ENCODE results near the gene HBA1.
"Not testable (repeated sequence)": the region's sequence is repeated elsewhere in the genome, so short reads cannot be mapped to it uniquely, and the experiment has no call there.

The HBA1 gene

DNA sequence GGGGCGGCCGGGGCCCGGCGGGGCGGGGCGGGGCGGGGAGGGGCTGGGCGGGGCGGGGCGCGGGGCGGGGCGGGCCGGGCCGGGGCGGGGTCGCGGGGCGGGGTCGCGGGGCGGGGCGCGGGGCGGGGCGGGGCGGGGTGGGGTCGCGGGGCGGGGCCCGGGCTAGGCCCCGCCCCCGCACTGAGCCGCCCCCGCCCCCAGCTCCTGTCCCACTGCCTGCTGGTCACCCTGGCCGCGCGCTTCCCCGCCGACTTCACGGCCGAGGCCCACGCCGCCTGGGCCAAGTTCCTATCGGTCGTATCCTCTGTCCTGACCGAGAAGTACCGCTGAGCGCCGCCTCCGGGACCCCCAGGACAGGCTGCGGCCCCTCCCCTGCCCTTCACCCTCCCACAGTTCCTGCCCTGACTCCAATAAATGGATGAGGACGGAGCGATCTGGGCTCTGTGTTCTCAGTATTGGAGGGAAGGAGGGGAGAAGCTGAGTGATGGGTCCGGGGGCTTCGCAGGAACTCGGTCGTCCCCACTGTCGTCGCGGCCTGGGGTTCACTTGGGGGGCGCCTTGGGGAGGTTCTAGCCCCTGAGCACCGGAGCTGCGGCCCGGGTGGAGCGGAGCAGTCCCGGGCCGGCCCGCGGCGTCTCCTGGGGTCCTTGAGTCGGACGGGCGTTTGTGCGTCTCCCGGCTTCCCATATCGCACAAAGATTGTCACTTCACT is 11.5 kb upstream of the HBA1 start:
- peaks cover 14% of the 10 kb centered on the region for H3K4me1 Mint-ChIP-seq (ENCODE audit: low read depth)
- DNase-seq, result no peak
- no peak overlapping the region for H3K27ac Mint-ChIP-seq
- peak overlapping the region; percentile 27 for H3K4me3 Mint-ChIP-seq
- no peaks in the 10 kb centered on the region for H3K36me3 Mint-ChIP-seq (ENCODE audit: low read depth)
- no peaks in the 10 kb centered on the region for H3K9me3 Mint-ChIP-seq
- H3K27me3 Mint-ChIP-seq, result peaks cover 67% of the 10 kb centered on the region

DNA sequence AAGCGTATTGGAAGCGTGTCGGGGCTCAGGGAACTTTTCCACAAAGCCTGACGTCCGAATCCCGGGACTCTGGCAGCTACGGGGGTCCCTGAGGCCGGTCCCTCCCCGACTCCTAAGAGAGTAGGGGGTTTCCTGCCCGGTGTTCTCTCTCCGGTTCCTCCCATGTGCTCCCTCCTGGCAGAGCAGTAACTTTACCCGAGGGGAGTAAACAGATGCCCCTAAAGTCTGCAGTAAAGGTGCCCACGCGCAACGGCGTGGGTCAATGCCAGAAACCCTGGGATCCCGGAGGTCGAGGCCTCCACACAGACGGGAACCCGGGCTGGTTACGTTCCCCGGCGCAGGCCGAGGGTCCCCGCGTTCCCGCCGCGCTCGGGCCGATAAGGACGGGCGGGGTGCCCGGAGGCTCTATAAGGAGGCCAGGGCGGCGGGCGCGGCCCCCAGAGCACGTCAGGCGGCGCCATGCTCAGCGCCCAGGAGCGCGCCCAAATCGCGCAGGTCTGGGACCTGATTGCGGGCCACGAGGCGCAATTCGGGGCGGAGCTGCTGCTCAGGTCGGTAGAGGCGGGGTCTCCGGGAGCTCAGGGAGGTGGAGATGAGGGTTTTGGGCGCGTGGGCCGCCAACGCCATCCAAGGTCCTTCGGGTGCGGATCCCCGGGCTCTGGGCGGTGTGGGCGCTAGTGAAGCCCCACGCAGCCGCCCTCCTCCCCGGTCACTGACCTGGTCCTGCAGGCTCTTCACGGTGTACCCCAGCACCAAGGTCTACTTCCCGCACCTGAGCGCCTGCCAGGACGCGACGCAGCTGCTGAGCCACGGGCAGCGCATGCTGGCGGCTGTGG is 10.7 kb upstream of the HBA1 start, which contains the start of gene HBM:
Gene HBM, plus strand, starts transcription at position 440 of the 836 bp plus-strand sequence. Its CDS starts 20 bp downstream, at position 460.
- H3K4me1 Mint-ChIP-seq (ENCODE audit: low read depth), result peaks cover 14% of the 10 kb centered on the region
- H3K36me3 Mint-ChIP-seq (ENCODE audit: low read depth), result no peaks in the 10 kb centered on the region
- H3K9me3 Mint-ChIP-seq, result no peaks in the 10 kb centered on the region
- H3K27me3 Mint-ChIP-seq, result peaks cover 73% of the 10 kb centered on the region
- peak within 1 kb of the TSS; percentile 35 for H3K4me3 Mint-ChIP-seq
- DNase-seq, result peak; percentile 52
- H3K27ac Mint-ChIP-seq, result no peak within 1 kb of the TSS

- Mint-ChIP-seq H3K36me3 (ENCODE audit: low read depth) (no peaks in the 10 kb centered on the region), H3K9me3 (no peaks in the 10 kb centered on the region), H3K27me3 (peaks cover 74% of the 10 kb centered on the region), H3K4me3 (no peak overlapping the region), H3K27ac (no peak overlapping the region), H3K4me1 (ENCODE audit: low read depth) (peaks cover 14% of the 10 kb centered on the region)
- no peak for DNase-seq
Measured at GRCh38 chr16:166375-167121, 9.9 kb upstream of the HBA1 start.

GRCh38 chr16:167122-167690 is 9.3 kb upstream of the HBA1 start:
- Mint-ChIP-seq H3K36me3 (ENCODE audit: low read depth) (no peaks in the 10 kb centered on the region), H3K4me1 (ENCODE audit: low read depth) (peaks cover 14% of the 10 kb centered on the region), H3K27me3 (peaks cover 73% of the 10 kb centered on the region), H3K27ac (no peak overlapping the region), H3K9me3 (no peaks in the 10 kb centered on the region), H3K4me3 (no peak overlapping the region)
- no peak for DNase-seq

DNA sequence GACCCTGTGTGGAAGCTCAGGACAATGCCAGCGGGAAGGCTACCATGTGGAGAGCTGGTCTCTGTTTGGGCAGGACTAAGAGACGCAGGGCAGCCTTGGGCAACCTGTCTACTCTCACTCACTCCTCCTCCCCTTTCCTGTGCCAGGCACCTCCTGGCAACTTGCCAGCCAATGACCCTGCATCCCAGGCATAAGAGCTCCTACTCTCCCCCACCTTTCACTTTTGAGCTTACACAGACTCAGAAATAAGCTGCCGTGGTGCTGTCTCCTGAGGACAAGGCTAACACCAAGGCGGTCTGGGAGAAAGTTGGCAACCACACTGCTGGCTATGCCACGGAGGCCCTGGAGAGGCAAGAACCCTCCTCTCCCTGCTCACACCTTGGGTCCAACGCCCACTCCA is 8.1 kb upstream of the HBA1 start:
- H3K27me3 Mint-ChIP-seq, result peaks cover 68% of the 10 kb centered on the region
- H3K4me3 Mint-ChIP-seq, result no peak overlapping the region
- no peak overlapping the region for H3K27ac Mint-ChIP-seq
- H3K4me1 Mint-ChIP-seq (ENCODE audit: low read depth), result peaks cover 15% of the 10 kb centered on the region
- H3K9me3 Mint-ChIP-seq, result no peaks in the 10 kb centered on the region
- no peak for DNase-seq
- H3K36me3 Mint-ChIP-seq (ENCODE audit: low read depth), result no peaks in the 10 kb centered on the region

- Mint-ChIP-seq H3K9me3 (no peaks in the 10 kb centered on the region), H3K27me3 (peaks cover 70% of the 10 kb centered on the region)
Measured at GRCh38 chr16:169014-169413, 7.5 kb upstream of the HBA1 start.

DNA sequence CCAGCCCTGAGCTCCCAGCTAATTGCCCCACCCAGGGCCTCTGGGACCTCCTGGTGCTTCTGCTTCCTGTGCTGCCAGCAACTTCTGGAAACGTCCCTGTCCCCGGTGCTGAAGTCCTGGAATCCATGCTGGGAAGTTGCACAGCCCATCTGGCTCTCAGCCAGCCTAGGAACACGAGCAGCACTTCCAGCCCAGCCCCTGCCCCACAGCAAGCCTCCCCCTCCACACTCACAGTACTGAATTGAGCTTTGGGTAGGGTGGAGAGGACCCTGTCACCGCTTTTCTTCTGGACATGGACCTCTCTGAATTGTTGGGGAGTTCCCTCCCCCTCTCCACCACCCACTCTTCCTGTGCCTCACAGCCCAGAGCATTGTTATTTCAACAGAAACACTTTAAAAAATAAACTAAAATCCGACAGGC is 6.4 kb upstream of the HBA1 start:
- H3K4me3 Mint-ChIP-seq; H3K27ac Mint-ChIP-seq; H3K36me3 Mint-ChIP-seq (ENCODE audit: low read depth); DNase-seq; H3K9me3 Mint-ChIP-seq: not testable (repeated sequence)
- H3K27me3 Mint-ChIP-seq, result peaks cover 77% of the 10 kb centered on the region
- H3K4me1 Mint-ChIP-seq (ENCODE audit: low read depth), result peaks cover 20% of the 10 kb centered on the region

More at GRCh38 chr16:169014-169413, 7.5 kb upstream of the HBA1 start:
- Mint-ChIP-seq H3K4me1 (ENCODE audit: low read depth) (peaks cover 16% of the 10 kb centered on the region), H3K4me3 (no peak overlapping the region), H3K36me3 (ENCODE audit: low read depth) (no peaks in the 10 kb centered on the region), H3K27ac (no peak overlapping the region)
- DNase-seq, result no peak

DNA sequence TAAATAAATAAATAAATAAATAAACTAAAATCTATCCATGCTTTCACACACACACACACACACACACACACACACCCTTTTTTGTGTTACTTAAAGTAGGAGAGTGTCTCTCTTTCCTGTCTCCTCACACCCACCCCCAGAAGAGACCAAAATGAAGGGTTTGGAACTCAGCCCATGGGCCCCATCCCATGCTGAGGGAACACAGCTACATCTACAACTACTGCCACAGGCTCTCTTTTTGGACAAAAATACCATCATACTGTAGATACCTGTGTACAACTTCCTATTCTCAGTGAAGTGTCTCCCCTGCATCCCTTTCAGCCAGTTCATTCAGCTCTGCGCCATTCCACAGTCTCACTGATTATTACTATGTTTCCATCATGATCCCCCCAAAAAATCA is 5.7 kb upstream of the HBA1 start:
- H3K4me1 Mint-ChIP-seq (ENCODE audit: low read depth), result peaks cover 17% of the 10 kb centered on the region
- no peak for DNase-seq
- H3K27ac Mint-ChIP-seq, result no peak overlapping the region
- no peaks in the 10 kb centered on the region for H3K9me3 Mint-ChIP-seq
- no peaks in the 10 kb centered on the region for H3K36me3 Mint-ChIP-seq (ENCODE audit: low read depth)
- peaks cover 77% of the 10 kb centered on the region for H3K27me3 Mint-ChIP-seq
- H3K4me3 Mint-ChIP-seq, result no peak overlapping the region

- H3K27ac Mint-ChIP-seq; H3K36me3 Mint-ChIP-seq (ENCODE audit: low read depth); H3K9me3 Mint-ChIP-seq; H3K4me3 Mint-ChIP-seq; DNase-seq: not testable (repeated sequence)
- Mint-ChIP-seq H3K4me1 (ENCODE audit: low read depth) (peaks cover 13% of the 10 kb centered on the region), H3K27me3 (peaks cover 71% of the 10 kb centered on the region)
Measured at GRCh38 chr16:172374-172941, 4.0 kb upstream of the HBA1 start, which contains the start of gene HBA2. Gene HBA2, plus strand, starts transcription at chr16:172876. Its CDS starts 37 bp downstream, at chr16:172913.

DNA sequence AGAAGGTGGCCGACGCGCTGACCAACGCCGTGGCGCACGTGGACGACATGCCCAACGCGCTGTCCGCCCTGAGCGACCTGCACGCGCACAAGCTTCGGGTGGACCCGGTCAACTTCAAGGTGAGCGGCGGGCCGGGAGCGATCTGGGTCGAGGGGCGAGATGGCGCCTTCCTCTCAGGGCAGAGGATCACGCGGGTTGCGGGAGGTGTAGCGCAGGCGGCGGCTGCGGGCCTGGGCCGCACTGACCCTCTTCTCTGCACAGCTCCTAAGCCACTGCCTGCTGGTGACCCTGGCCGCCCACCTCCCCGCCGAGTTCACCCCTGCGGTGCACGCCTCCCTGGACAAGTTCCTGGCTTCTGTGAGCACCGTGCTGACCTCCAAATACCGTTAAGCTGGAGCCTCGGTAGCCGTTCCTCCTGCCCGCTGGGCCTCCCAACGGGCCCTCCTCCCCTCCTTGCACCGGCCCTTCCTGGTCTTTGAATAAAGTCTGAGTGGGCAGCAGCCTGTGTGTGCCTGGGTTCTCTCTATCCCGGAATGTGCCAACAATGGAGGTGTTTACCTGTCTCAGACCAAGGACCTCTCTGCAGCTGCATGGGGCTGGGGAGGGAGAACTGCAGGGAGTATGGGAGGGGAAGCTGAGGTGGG is 3.1 kb upstream of the HBA1 start:
- H3K27ac Mint-ChIP-seq; DNase-seq; H3K4me3 Mint-ChIP-seq; H3K36me3 Mint-ChIP-seq (ENCODE audit: low read depth); H3K9me3 Mint-ChIP-seq: not testable (repeated sequence)
- Mint-ChIP-seq H3K27me3 (peaks cover 72% of the 10 kb centered on the region), H3K4me1 (ENCODE audit: low read depth) (peaks cover 17% of the 10 kb centered on the region)

DNA sequence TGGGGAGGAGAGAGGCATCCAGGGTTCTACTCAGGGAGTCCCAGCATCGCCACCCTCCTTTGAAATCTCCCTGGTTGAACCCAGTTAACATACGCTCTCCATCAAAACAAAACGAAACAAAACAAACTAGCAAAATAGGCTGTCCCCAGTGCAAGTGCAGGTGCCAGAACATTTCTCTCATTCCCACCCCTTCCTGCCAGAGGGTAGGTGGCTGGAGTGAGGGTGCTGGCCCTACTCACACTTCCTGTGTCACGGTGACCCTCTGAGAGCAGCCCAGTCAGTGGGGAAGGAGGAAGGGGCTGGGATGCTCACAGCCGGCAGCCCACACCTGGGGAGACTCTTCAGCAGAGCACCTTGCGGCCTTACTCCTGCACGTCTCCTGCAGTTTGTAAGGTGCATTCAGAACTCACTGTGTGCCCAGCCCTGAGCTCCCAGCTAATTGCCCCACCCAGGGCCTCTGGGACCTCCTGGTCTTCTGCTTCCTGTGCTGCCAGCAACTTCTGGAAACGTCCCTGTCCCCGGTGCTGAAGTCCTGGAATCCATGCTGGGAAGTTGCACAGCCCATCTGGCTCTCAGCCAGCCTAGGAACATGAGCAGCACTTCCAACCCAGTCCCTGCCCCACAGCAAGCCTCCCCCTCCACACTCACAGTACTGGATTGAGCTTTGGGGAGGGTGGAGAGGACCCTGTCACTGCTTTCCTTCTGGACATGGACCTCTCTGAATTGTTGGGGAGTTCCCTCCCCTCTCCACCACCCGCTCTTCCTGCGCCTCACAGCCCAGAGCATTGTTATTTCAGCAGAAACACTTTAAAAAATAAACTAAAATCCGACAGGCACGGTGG is 2.3 kb upstream of the HBA1 start:
- not testable (repeated sequence) for H3K9me3 Mint-ChIP-seq; H3K4me3 Mint-ChIP-seq; H3K36me3 Mint-ChIP-seq (ENCODE audit: low read depth); H3K27ac Mint-ChIP-seq; DNase-seq
- Mint-ChIP-seq H3K27me3 (peaks cover 69% of the 10 kb centered on the region), H3K4me1 (ENCODE audit: low read depth) (peaks cover 17% of the 10 kb centered on the region)

DNA sequence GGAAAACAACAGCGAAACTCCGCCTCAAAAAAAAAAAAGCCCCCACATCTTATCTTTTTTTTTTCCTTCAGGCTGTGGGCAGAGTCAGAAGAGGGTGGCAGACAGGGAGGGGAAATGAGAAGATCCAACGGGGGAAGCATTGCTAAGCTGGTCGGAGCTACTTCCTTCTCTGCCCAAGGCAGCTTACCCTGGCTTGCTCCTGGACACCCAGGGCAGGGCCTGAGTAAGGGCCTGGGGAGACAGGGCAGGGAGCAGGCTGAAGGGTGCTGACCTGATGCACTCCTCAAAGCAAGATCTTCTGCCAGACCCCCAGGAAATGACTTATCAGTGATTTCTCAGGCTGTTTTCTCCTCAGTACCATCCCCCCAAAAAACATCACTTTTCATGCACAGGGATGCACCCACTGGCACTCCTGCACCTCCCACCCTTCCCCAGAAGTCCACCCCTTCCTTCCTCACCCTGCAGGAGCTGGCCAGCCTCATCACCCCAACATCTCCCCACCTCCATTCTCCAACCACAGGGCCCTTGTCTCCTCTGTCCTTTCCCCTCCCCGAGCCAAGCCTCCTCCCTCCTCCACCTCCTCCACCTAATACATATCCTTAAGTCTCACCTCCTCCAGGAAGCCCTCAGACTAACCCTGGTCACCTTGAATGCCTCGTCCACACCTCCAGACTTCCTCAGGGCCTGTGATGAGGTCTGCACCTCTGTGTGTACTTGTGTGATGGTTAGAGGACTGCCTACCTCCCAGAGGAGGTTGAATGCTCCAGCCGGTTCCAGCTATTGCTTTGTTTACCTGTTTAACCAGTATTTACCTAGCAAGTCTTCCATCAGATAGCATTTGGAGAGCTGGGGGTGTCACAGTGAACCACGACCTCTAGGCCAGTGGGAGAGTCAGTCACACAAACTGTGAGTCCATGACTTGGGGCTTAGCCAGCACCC is 1.2 kb upstream of the HBA1 start:
- Mint-ChIP-seq H3K27me3 (peaks cover 68% of the 10 kb centered on the region), H3K36me3 (ENCODE audit: low read depth) (no peaks in the 10 kb centered on the region), H3K4me3 (no peak overlapping the region), H3K9me3 (no peaks in the 10 kb centered on the region), H3K4me1 (ENCODE audit: low read depth) (peaks cover 22% of the 10 kb centered on the region), H3K27ac (no peak overlapping the region)
- DNase-seq, result no peak

Data from activated T-cell treated with anti-CD3 and anti-CD28 coated beads, Interleukin-2, amount 50 U/mL, for 24 hours (primary cell).